ENCODE measurements around the gene MPP2.
A peak's percentile ranks its signal among the peaks of the same experiment; 100 is the strongest.
"Not testable (repeated sequence)": the region's sequence is repeated elsewhere in the genome, so short reads cannot be mapped to it uniquely, and the experiment has no call there.

The MPP2 gene

GRCh38 chr17:43852571-43852970, 54.8 kb downstream of the MPP2 start:
- no peak for DNase-seq (ENCODE audit: low read depth in 2 of 2, low spot score in 1 of 2)

GRCh38 chr17:43849116-43849515, 58.2 kb downstream of the MPP2 start:
- no peak for DNase-seq (ENCODE audit: low read depth in 2 of 2, low spot score in 1 of 2)

GRCh38 chr17:43848601-43849000, 58.7 kb downstream of the MPP2 start:
- DNase-seq (ENCODE audit: low read depth in 2 of 2, low spot score in 1 of 2): no peak

- no peak for DNase-seq (ENCODE audit: low read depth in 2 of 2, low spot score in 1 of 2)
Measured at GRCh38 chr17:43846963-43847371, 60.4 kb downstream of the MPP2 start, which contains the start of gene CD300LG. TSS of gene CD300LG (plus strand) at chr17:43847176. CDS start at chr17:43847217, 41 bp downstream.

- peak; percentile 35 to 52 for DNase-seq (ENCODE audit: low read depth in 2 of 2, low spot score in 1 of 2)
Measured at GRCh38 chr17:43846221-43846712, 61.1 kb downstream of the MPP2 start.

GRCh38 chr17:43845766-43846165, 61.6 kb downstream of the MPP2 start:
- DNase-seq (ENCODE audit: low read depth in 2 of 2, low spot score in 1 of 2): no peak

GRCh38 chr17:43844241-43844640, 63.1 kb downstream of the MPP2 start:
- DNase-seq (ENCODE audit: low read depth in 2 of 2, low spot score in 1 of 2): no peak

GRCh38 chr17:43842975-43843325, 64.4 kb downstream of the MPP2 start:
- DNase-seq (ENCODE audit: low read depth in 2 of 2, low spot score in 1 of 2): no peak

- not testable (repeated sequence) for DNase-seq (ENCODE audit: low read depth in 2 of 2, low spot score in 1 of 2)
Measured at GRCh38 chr17:43842091-43842974, 65.0 kb downstream of the MPP2 start.

GRCh38 chr17:43841282-43841681, 66.1 kb downstream of the MPP2 start:
- DNase-seq (ENCODE audit: low read depth in 2 of 2, low spot score in 1 of 2): no peak

- DNase-seq (ENCODE audit: low read depth in 2 of 2, low spot score in 1 of 2): no peak
Measured at GRCh38 chr17:43840814-43841213, 66.5 kb downstream of the MPP2 start.

GRCh38 chr17:43839670-43840108, 67.6 kb downstream of the MPP2 start:
- DNase-seq (ENCODE audit: low read depth in 2 of 2, low spot score in 1 of 2): no peak

GRCh38 chr17:43834106-43834505, 73.2 kb downstream of the MPP2 start:
- no peak for DNase-seq (ENCODE audit: low read depth in 2 of 2, low spot score in 1 of 2)

GRCh38 chr17:43832976-43833829, 74.1 kb downstream of the MPP2 start, which contains the start of gene MPP3:
TSS of gene MPP3 (minus strand) at chr17:43833146. CDS start at chr17:43831906, 1,240 bp downstream.
- DNase-seq (ENCODE audit: low read depth in 2 of 2, low spot score in 1 of 2): peak in 1 of 2 donors; percentile 3

- no peak for DNase-seq (ENCODE audit: low read depth in 2 of 2, low spot score in 1 of 2)
Measured at GRCh38 chr17:43832168-43832975, 75.0 kb downstream of the MPP2 start.

GRCh38 chr17:43831633-43832032, 75.7 kb downstream of the MPP2 start:
- DNase-seq (ENCODE audit: low read depth in 2 of 2, low spot score in 1 of 2): no peak

GRCh38 chr17:43830510-43831140, 76.7 kb downstream of the MPP2 start:
- no peak for DNase-seq (ENCODE audit: low read depth in 2 of 2, low spot score in 1 of 2)

GRCh38 chr17:43829738-43830137, 77.6 kb downstream of the MPP2 start:
- DNase-seq (ENCODE audit: low read depth in 2 of 2, low spot score in 1 of 2): no peak

GRCh38 chr17:43827596-43827995, 79.7 kb downstream of the MPP2 start:
- DNase-seq (ENCODE audit: low read depth in 2 of 2, low spot score in 1 of 2): no peak

- no peak for DNase-seq (ENCODE audit: low read depth in 2 of 2, low spot score in 1 of 2)
Measured at GRCh38 chr17:43826206-43826605, 81.1 kb downstream of the MPP2 start.

Measured in stimulated activated CD8-positive, alpha-beta memory T cell treated with anti-CD3 and anti-CD28 coated beads, Interleukin-4, amount 100 ng/mL, for 1 hour (primary cell).